ENCODE measurements around the gene WFDC1.

WFDC1 gene

DNA sequence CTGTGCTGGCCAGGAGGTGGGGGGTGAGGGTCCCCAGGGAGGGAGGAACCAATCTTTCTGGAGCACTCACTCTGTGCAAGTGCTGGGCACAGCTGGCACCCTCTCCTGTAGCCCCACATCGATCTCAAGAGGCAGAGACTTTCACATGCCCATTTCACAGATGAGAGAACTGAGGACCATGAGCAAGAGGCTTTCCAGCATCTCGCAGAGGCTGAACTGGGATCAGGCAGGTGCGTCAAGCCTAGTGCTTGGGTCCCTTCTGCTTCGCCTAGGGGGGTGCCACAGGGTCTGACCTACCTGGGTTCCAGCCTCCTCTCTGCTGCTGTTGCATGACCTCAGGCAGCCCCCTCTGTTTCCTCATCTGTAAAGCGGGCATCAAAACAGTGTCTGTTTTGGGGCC is 1.3 kb upstream of the WFDC1 start:
- Histone ChIP-seq H3K79me2 (no peaks in the 10 kb centered on the region), H3K9me3 (ENCODE audit: control insufficient read depth, low read length) (no peaks in the 10 kb centered on the region), H3K27ac (no peak overlapping the region), H3K27me3 (ENCODE audit: control insufficient read depth, insufficient read depth, low read length) (no peaks in the 10 kb centered on the region), H3K36me3 (ENCODE audit: control insufficient read depth, insufficient read depth, low read length) (no peaks in the 10 kb centered on the region), H3K9ac (no peak overlapping the region), H2AFZ (no peak overlapping the region), H3K4me2 (ENCODE audit: low read length) (no peak overlapping the region), H3K4me1 (no peaks in the 10 kb centered on the region), H3K4me3 (ENCODE audit: low read depth, low read length) (no peak overlapping the region)
- TF ChIP-seq, protein P1, sequence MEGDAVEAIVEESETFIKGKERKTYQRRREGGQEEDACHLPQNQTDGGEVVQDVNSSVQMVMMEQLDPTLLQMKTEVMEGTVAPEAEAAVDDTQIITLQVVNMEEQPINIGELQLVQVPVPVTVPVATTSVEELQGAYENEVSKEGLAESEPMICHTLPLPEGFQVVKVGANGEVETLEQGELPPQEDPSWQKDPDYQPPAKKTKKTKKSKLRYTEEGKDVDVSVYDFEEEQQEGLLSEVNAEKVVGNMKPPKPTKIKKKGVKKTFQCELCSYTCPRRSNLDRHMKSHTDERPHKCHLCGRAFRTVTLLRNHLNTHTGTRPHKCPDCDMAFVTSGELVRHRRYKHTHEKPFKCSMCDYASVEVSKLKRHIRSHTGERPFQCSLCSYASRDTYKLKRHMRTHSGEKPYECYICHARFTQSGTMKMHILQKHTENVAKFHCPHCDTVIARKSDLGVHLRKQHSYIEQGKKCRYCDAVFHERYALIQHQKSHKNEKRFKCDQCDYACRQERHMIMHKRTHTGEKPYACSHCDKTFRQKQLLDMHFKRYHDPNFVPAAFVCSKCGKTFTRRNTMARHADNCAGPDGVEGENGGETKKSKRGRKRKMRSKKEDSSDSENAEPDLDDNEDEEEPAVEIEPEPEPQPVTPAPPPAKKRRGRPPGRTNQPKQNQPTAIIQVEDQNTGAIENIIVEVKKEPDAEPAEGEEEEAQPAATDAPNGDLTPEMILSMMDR (IDR thresholded peaks at IDR 0.05): no peak

DNA sequence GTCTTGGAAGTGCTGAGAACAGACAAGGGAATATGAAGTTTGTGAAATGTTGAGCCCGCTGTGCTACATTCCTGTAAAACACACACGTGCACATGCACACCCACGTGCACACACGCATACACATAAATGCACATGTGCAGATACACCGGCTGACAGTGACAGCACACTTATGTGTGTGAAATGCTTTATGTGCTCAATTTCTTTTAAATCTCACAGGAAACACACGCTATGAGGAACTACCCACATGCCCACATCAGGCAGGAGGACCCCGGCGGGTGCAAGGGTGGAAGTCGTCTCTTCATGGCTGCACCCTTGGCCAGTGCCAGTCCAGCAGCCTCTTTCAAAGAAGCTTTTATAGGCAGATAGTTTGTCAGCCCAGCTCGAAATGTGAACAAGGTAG is 561 bp upstream of the WFDC1 start:
- Histone ChIP-seq H2AFZ (peak overlapping the region; percentile 53), H3K79me2 (no peaks in the 10 kb centered on the region), H3K36me3 (ENCODE audit: control insufficient read depth, insufficient read depth, low read length) (no peaks in the 10 kb centered on the region), H3K4me2 (ENCODE audit: low read length) (peak overlapping the region; percentile 43), H3K4me1 (no peaks in the 10 kb centered on the region), H3K9ac (no peak overlapping the region), H3K4me3 (ENCODE audit: low read depth, low read length) (no peak overlapping the region), H3K9me3 (ENCODE audit: control insufficient read depth, low read length) (no peaks in the 10 kb centered on the region), H3K27ac (no peak overlapping the region), H3K27me3 (ENCODE audit: control insufficient read depth, insufficient read depth, low read length) (no peaks in the 10 kb centered on the region)
- TF ChIP-seq, protein P1 (IDR thresholded peaks at IDR 0.05): no peak

DNA sequence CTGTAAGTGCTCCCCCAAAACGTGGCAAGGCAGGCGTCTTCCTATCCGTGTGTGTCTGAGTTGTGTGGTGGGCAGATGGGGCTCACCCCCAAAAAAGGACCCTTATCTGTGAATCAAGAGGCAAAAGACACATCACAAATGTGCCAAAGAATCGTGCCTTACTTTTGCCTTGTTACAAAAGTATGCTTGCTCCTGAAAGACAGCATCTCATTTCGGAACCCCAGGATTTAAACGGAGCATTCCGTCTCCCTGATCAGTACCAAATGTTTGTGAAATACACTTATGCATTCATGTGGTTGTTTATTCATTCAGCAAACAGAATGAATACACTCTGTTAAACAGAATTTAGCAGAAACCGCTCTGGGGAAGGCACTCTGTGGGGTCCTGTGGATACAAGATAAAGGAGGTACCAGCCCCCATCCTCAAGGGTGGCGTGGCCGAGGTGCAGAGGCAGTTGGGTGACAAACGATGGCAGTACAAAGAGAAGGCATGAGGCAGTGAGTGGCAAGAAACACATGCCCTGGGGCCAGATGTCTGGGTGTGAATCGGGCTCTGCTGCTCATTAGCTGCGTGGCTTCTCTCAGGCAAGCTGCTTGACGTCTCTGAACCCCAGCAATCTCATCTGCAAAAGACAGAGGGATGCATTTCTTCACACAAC is 654 bp downstream of the WFDC1 start:
- Histone ChIP-seq H3K36me3 (ENCODE audit: control insufficient read depth, insufficient read depth, low read length) (no peaks in the 10 kb centered on the region), H3K27ac (no peak overlapping the region), H3K27me3 (ENCODE audit: control insufficient read depth, insufficient read depth, low read length) (no peaks in the 10 kb centered on the region), H3K4me2 (ENCODE audit: low read length) (peak overlapping the region; percentile 43), H3K9me3 (ENCODE audit: control insufficient read depth, low read length) (no peaks in the 10 kb centered on the region), H3K4me1 (no peaks in the 10 kb centered on the region), H3K79me2 (no peaks in the 10 kb centered on the region), H2AFZ (no peak overlapping the region), H3K9ac (no peak overlapping the region), H3K4me3 (ENCODE audit: low read depth, low read length) (no peak overlapping the region)
- TF ChIP-seq, protein P1 (IDR thresholded peaks at IDR 0.05): no peak

DNA sequence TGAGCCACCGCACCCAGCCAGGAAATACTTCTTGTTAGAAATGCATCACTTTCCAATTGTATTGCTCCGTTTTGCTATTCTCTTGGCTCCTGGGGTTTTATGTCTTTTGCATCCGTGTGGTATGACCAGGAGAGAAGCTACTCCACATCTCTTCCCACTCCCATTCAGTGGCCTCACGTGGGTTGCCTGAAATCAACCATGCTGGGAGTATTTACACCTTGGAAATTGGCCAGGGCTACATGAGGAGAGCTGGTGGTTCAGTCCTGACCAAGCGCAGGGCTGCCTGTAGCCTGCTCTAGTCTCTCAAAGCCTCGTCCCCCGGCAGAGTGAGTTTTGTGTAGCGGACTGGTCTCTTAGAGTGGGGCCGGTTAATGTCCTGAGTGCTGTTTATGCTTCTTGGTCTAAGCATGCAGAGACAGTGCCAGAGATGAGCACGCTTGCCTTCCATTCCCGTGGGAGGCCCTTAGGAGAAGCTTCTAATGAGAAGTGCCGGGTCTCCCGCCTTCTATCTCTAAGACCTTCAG is 3.8 kb downstream of the WFDC1 start:
- Histone ChIP-seq H3K36me3 (ENCODE audit: control insufficient read depth, insufficient read depth, low read length) (no peaks in the 10 kb centered on the region), H3K4me2 (ENCODE audit: low read length) (no peak overlapping the region), H3K27ac (no peak overlapping the region), H3K79me2 (no peaks in the 10 kb centered on the region), H3K9me3 (ENCODE audit: control insufficient read depth, low read length) (no peaks in the 10 kb centered on the region), H3K4me1 (no peaks in the 10 kb centered on the region), H3K4me3 (ENCODE audit: low read depth, low read length) (no peak overlapping the region), H3K27me3 (ENCODE audit: control insufficient read depth, insufficient read depth, low read length) (no peaks in the 10 kb centered on the region), H3K9ac (no peak overlapping the region), H2AFZ (no peak overlapping the region)
- TF ChIP-seq, protein P1 (IDR thresholded peaks at IDR 0.05): no peak

Data from parathyroid adenoma (tissue), 2 donors.